GM12878 (cell line): ENCODE results near the gene TTLL10.

Experiments used
- CEBPB ChIP-seq, 2 experiments: fragments of 150-350 bp in 1 of 2; IDR thresholded peaks; 2 replicates each; pipeline ENCODE4 v1.6.1; 2012 to 2014; ENCODE audit warnings: low read depth in 2 of 2, low read length in 2 of 2, borderline replicate concordance in 1 of 2, inconsistent platforms in 1 of 2
- MEF2A ChIP-seq: IDR thresholded peaks from 2 replicates; pipeline ENCODE4 v1.6.1; 2011; ENCODE audit warnings: low read depth, mild to moderate bottlenecking, low read length, moderate library complexity; ENCODE audit not compliant: insufficient read depth
- STAT1 ChIP-seq: fragments of 450-650 bp; conservative IDR thresholded peaks from 2 replicates; pipeline ENCODE4 v1.6.1; 2014; ENCODE audit warnings: antibody characterized with exemption, mild to moderate bottlenecking
- TF ChIP-seq, protein P1 (sequence below): fragments of 450-650 bp; IDR thresholded peaks from 2 replicates; pipeline ENCODE4 v1.6.1; 2017; ENCODE audit warnings: mild to moderate bottlenecking, low read depth, inconsistent platforms; ENCODE audit not compliant: poor library complexity, severe bottlenecking

DNA sequence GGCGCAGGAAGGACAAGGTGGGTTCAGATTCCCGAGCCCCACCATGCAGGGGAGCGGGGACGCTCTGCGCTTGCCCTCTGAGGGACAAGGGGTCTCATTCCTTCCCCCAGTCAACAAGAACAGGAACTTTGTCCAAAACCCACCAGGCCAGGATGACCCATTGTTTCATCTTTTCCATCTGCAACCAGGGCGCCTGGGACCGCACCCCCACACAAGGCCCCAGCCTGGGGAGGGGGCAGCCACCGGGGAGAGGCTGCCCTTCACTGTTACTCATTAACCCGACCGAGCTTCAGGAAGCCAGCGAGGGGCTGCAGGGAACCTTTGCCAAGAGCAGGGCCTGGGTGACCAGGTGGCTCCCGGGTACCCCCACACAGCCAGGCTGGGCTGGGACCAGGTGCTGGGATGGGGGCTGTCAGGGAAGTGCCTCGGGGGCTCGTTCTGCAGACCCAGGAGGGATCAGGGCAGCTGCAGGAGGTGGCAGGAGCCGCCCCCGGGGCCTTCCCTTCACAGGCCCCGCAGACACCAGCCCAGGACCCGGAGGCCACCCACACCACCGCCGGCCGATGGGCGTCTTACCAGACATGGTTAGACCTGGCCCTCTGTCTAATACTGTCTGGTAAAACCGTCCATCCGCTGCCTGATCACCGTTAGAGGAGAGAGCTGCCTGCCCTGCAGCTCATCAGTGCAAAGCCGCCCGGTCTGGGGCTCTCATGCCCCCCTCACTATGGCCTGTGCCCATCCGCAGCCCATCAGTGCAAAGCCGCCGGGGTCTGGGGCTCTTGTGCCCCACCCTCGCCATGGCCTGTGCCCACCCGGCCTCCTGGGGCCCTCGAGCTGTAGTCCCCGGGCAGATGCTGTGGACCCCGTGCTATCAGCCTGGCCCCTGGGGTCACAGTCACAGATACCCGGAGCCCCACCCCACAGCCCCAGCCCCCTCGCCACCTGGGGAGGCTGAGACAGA is 4.9 kb upstream of the TTLL10 start:
- TF ChIP-seq STAT1 (no peak), MEF2A (no peak), CEBPB (IDR thresholded peaks at IDR 0.05; ENCODE audit: borderline replicate concordance in 1 of 2, low read depth in 2 of 2, low read length in 2 of 2) (no peak)
- TF ChIP-seq, protein P1, sequence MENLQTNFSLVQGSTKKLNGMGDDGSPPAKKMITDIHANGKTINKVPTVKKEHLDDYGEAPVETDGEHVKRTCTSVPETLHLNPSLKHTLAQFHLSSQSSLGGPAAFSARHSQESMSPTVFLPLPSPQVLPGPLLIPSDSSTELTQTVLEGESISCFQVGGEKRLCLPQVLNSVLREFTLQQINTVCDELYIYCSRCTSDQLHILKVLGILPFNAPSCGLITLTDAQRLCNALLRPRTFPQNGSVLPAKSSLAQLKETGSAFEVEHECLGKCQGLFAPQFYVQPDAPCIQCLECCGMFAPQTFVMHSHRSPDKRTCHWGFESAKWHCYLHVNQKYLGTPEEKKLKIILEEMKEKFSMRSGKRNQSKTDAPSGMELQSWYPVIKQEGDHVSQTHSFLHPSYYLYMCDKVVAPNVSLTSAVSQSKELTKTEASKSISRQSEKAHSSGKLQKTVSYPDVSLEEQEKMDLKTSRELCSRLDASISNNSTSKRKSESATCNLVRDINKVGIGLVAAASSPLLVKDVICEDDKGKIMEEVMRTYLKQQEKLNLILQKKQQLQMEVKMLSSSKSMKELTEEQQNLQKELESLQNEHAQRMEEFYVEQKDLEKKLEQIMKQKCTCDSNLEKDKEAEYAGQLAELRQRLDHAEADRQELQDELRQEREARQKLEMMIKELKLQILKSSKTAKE: no peak
